ENCODE measurements around the gene DNAH14. TPM values are rescaled to one million over a fixed set of nuclear protein-coding genes. Genes with fewer than 3 reads are reported as not detected.

Gene DNAH14
- polyA plus RNA-seq, 2 of the 4 experiments (the other 2 are of a cell fraction) = 15.9 to 35.8 TPM

GRCh38 chr1:224928906-224929305 lies 569 bp upstream of the DNAH14 start (continued):
- TF ChIP-seq REST (IDR thresholded peaks at IDR 0.05) = no peak
- no peak for TF ChIP-seq HOXB13 (CRISPR knock-in tag; IDR thresholded peaks at IDR 0.05; ENCODE audit: low read depth)
- TF ChIP-seq SMC3 (IDR thresholded peaks at IDR 0.05) = no peak
- no peak for TF ChIP-seq ZNF302 (CRISPR knock-in tag; IDR thresholded peaks at IDR 0.05)
- no peak for TF ChIP-seq POLR2A (IDR thresholded peaks at IDR 0.05; ENCODE audit: low read length)
- TF ChIP-seq HDAC2 (IDR thresholded peaks at IDR 0.05) = no peak
- TF ChIP-seq HOXB5 (CRISPR knock-in tag; IDR thresholded peaks at IDR 0.05) = no peak
- no peak for TF ChIP-seq ATOH8 (CRISPR knock-in tag; IDR thresholded peaks at IDR 0.05; ENCODE audit: low read depth)

GRCh38 chr1:224931605-224932004 lies 2.1 kb downstream of the DNAH14 start:
- no peak overlapping the region for H3K4me2 ChIP-seq
- ChIA-PET POLR2A (no interaction called here), CTCF (interaction anchor here (2.1 kb wide), 1 partner anchor 287 kb away, joined by 5 read pairs; no protein-coding TSS in a partner anchor)
- no peak overlapping the region for H3K4me3 ChIP-seq
- peaks cover 47% of the 10 kb centered on the region for H3K9me3 ChIP-seq
- no peaks in the 10 kb centered on the region for H3K4me1 ChIP-seq
- no peak for FAIRE-seq
- no peak for DNase-seq (ENCODE audit: low read depth in 1 of 2, low spot score in 1 of 2)
- no peak for ATAC-seq
- 90% methylated on average over 1 of the region's 1 CpG for WGBS (ENCODE audit: missing lambda C conversion rate)
- TF ChIP-seq HDAC2 (IDR thresholded peaks at IDR 0.05) = peak; percentile 51; the same call in 1 of the 2 replicates
- TF ChIP-seq MAFK (IDR thresholded peaks at IDR 0.05; ENCODE audit: partially characterized antibody) = no peak
- H3K27ac ChIP-seq = no peak overlapping the region

- no peak overlapping the region for H3K27ac ChIP-seq
- peaks cover 54% of the 10 kb centered on the region for H3K9me3 ChIP-seq
- WGBS (ENCODE audit: missing lambda C conversion rate) = 86% methylated on average over 1 of the region's 1 CpG
- ChIA-PET POLR2A (no interaction called here), CTCF (no interaction called here)
- H3K4me2 ChIP-seq = no peak overlapping the region
- ATAC-seq (no peak), DNase-seq (ENCODE audit: low read depth in 1 of 2, low spot score in 1 of 2) (no peak), FAIRE-seq (no peak)
- no peak overlapping the region for H3K4me3 ChIP-seq
- H3K4me1 ChIP-seq = no peaks in the 10 kb centered on the region
- 0 out of 2 replicates have a peak, but pooled peaks have one; percentile 83 for TF ChIP-seq KDM1A (IDR thresholded peaks at IDR 0.05; ENCODE audit: low read depth)
- no peak for TF ChIP-seq ATOH8 (CRISPR knock-in tag; IDR thresholded peaks at IDR 0.05; ENCODE audit: low read depth)
These were observed 3.3 kb downstream of the DNAH14 start for GRCh38 chr1:224932607-224933249.

GRCh38 chr1:224933584-224933983 lies 4.1 kb downstream of the DNAH14 start:
- 84% methylated on average over 4 of the region's 4 CpGs for WGBS (ENCODE audit: missing lambda C conversion rate)
- FAIRE-seq (no peak), DNase-seq (ENCODE audit: low read depth in 1 of 2, low spot score in 1 of 2) (no peak), ATAC-seq (no peak)
- Histone ChIP-seq H3K4me3 (no peak overlapping the region), H3K9me3 (peaks cover 59% of the 10 kb centered on the region), H3K27ac (no peak overlapping the region), H3K4me1 (no peaks in the 10 kb centered on the region), H3K4me2 (no peak overlapping the region)
- CTCF ChIA-PET = no interaction called here
- POLR2A ChIA-PET = no interaction called here
- TF ChIP-seq RFX5 (IDR thresholded peaks at IDR 0.05) (no peak), HOXB5 (CRISPR knock-in tag; IDR thresholded peaks at IDR 0.05) (no peak), NPAS2 (CRISPR knock-in tag; IDR thresholded peaks at IDR 0.05; ENCODE audit: borderline replicate concordance) (no peak), TP53 (CRISPR knock-in tag; IDR thresholded peaks at IDR 0.05) (no peak), EP300 (IDR thresholded peaks at IDR 0.05) (no peak), ATOH8 (CRISPR knock-in tag; IDR thresholded peaks at IDR 0.05; ENCODE audit: low read depth) (no peak), TFCP2L1 (CRISPR knock-in tag; IDR thresholded peaks at IDR 0.05) (no peak), EHF (CRISPR knock-in tag; IDR thresholded peaks at IDR 0.05) (no peak), ZSCAN20 (CRISPR knock-in tag; IDR thresholded peaks at IDR 0.05) (no peak), POLR2A (IDR thresholded peaks at IDR 0.05; ENCODE audit: low read length) (no peak), FOXS1 (CRISPR knock-in tag; IDR thresholded peaks at IDR 0.05) (no peak), RCOR1 (IDR thresholded peaks at IDR 0.05; ENCODE audit: low read depth, low read length) (no peak), CBX2 (IDR thresholded peaks at IDR 0.05; ENCODE audit: borderline replicate concordance, low read depth) (no peak), HDAC2 (IDR thresholded peaks at IDR 0.05) (no peak), MYC (IDR thresholded peaks at IDR 0.05; ENCODE audit: borderline replicate concordance, low read length) (no peak), HEYL (CRISPR knock-in tag; IDR thresholded peaks at IDR 0.05) (no peak), ZFP36 (IDR thresholded peaks at IDR 0.05; ENCODE audit: borderline replicate concordance, partially characterized antibody) (no peak), ELK1 (IDR thresholded peaks at IDR 0.05; ENCODE audit: low read depth, low read length) (no peak)

Measured in A549 (cell line).